ENCODE results near the gene TMEM186.

The TMEM186 gene

GRCh38 chr16:8785408-8785807 is 12.0 kb downstream of the TMEM186 start:
- in situ Hi-C loops (cut with HindIII; ENCODE audit: low pct_ligation_motif_present, low pct_unique_long_range_greater_than_20kb, low sequenced_read_pairs): no loop called here
- DNase-seq: no peak

GRCh38 chr16:8782673-8783072 is 14.8 kb downstream of the TMEM186 start:
- in situ Hi-C loops (cut with HindIII; ENCODE audit: low pct_ligation_motif_present, low pct_unique_long_range_greater_than_20kb, low sequenced_read_pairs): no loop called here
- no peak for DNase-seq

GRCh38 chr16:8781797-8782196 is 15.6 kb downstream of the TMEM186 start:
- in situ Hi-C loops (cut with HindIII; ENCODE audit: low pct_ligation_motif_present, low pct_unique_long_range_greater_than_20kb, low sequenced_read_pairs): no loop called here

DNA sequence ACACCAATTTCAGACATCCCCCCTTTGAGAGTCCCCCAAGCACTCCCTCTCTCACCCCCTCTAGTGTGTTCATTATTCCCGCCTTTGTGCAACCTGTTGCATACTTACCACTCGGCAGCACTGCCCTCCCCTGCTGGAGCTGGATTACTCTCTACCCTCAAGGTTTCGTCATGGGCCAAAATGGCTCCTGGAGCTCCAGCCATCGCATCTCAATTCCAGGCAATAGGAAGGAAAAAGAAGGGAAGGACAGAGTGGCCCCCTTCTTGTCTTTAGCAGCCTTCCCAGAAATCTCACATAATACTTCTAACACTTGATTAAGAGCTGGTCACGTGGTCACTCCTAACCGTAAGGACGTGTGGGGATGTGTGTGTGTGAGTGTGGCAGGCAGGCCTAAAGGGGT is 20.2 kb downstream of the TMEM186 start:
- DNase-seq: no peak
- in situ Hi-C loops (cut with HindIII; ENCODE audit: low pct_ligation_motif_present, low pct_unique_long_range_greater_than_20kb, low sequenced_read_pairs): no loop called here

More at GRCh38 chr16:8781797-8782196, 15.6 kb downstream of the TMEM186 start:
- DNase-seq: no peak

DNA sequence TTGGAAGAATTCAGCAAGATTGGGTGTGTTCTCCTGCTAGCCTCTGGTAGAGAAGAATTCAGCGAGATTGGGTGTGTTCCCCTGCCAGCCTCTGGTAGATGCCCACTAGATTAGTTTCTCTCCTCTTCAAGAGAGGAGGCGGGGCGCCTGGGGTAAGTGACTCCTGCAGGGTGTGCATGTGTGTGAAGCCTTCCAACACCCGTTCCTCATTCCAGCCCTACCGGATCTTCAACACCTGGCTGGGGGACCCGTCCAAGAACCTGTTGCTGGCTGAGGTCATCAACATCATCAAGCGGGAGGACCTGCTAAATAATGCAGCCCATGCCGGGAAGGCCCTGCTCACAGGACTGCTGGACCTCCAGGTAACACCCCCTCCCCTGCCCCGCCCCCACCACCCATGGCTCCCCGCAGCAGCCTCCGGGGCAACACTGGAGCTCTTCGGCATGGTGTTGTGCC is 21.3 kb downstream of the TMEM186 start:
- in situ Hi-C loops (cut with HindIII; ENCODE audit: low pct_ligation_motif_present, low pct_unique_long_range_greater_than_20kb, low sequenced_read_pairs): no loop called here
- no peak for DNase-seq

DNA sequence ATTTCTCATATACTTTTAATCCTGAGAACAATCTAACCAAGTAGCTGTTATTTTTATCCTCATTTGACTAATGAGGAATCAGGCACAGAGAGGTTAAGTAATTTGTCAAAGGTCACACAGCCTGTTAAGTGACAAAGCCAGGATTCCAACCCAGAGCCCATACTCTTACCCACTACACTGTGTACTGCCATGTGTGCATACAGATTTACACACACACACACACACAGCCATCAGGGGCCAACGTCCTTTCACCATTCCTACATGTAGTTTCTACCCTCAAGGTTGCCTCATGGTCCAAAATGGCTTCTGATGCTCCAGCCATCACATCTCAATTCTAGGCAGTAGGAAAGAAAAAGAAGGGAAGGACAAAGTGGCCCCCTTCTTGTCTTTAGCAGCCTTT is 22.1 kb downstream of the TMEM186 start:
- in situ Hi-C loops (cut with HindIII; ENCODE audit: low pct_ligation_motif_present, low pct_unique_long_range_greater_than_20kb, low sequenced_read_pairs): no loop called here
- no peak for DNase-seq

GRCh38 chr16:8774208-8774607 is 23.2 kb downstream of the TMEM186 start:
- in situ Hi-C loops (cut with HindIII; ENCODE audit: low pct_ligation_motif_present, low pct_unique_long_range_greater_than_20kb, low sequenced_read_pairs): no loop called here

DNA sequence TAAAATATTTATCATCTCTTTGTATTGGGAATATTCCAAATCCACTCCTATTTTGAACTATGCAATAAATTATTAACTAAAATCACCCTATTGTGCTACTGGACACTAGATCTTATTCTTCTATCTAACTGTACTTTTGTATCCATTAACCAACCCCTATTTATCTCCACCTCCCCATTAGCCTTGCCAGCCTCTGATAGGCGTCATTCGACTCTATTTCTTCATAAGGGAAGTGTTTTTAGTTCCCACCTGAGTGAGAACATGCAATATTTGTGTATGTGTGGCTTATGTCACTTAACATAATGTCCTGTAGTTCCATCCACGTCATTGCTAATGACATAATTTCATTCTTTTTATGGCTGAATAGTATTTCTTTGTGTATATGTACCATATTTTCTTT is 23.9 kb downstream of the TMEM186 start:
- no peak for DNase-seq

More at GRCh38 chr16:8774208-8774607, 23.2 kb downstream of the TMEM186 start:
- no peak for DNase-seq

GRCh38 chr16:8768692-8769091 is 28.7 kb downstream of the TMEM186 start:
- in situ Hi-C loops (cut with HindIII; ENCODE audit: low pct_ligation_motif_present, low pct_unique_long_range_greater_than_20kb, low sequenced_read_pairs): no loop called here
- no peak for DNase-seq

More for the DNA sequence above, 23.9 kb downstream of the TMEM186 start:
- in situ Hi-C loops (cut with HindIII; ENCODE audit: low pct_ligation_motif_present, low pct_unique_long_range_greater_than_20kb, low sequenced_read_pairs): no loop called here

DNA sequence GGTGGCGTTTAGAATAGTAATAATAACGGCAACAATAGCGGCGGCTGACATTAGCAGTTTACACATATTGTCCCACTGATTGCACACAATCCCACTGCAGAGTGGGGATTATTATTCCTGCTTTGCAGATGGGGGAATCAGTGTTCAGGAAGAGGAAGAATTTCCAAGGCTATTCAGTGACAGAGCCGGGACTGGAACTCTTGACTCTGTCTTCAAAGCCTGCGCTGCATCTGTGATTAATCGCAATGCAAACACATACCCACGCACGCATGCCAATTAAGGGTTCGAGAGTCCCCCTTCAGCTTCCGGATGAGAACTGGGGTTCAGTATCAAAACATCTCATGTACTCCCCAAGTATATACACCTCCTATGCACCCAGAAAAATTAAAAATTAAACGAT is 29.2 kb downstream of the TMEM186 start:
- in situ Hi-C loops (cut with HindIII; ENCODE audit: low pct_ligation_motif_present, low pct_unique_long_range_greater_than_20kb, low sequenced_read_pairs): no loop called here
- no peak for DNase-seq

- no peak for DNase-seq
- in situ Hi-C loops (cut with HindIII; ENCODE audit: low pct_ligation_motif_present, low pct_unique_long_range_greater_than_20kb, low sequenced_read_pairs): no loop called here
Measured at GRCh38 chr16:8767176-8767575, 30.3 kb downstream of the TMEM186 start.

GRCh38 chr16:8764525-8765250 is 32.8 kb downstream of the TMEM186 start:
- DNase-seq: no peak
- in situ Hi-C loops (cut with HindIII; ENCODE audit: low pct_ligation_motif_present, low pct_unique_long_range_greater_than_20kb, low sequenced_read_pairs): no loop called here

- DNase-seq: no peak
- in situ Hi-C loops (cut with HindIII; ENCODE audit: low pct_ligation_motif_present, low pct_unique_long_range_greater_than_20kb, low sequenced_read_pairs): no loop called here
Measured at GRCh38 chr16:8763899-8764298, 33.5 kb downstream of the TMEM186 start.

DNA sequence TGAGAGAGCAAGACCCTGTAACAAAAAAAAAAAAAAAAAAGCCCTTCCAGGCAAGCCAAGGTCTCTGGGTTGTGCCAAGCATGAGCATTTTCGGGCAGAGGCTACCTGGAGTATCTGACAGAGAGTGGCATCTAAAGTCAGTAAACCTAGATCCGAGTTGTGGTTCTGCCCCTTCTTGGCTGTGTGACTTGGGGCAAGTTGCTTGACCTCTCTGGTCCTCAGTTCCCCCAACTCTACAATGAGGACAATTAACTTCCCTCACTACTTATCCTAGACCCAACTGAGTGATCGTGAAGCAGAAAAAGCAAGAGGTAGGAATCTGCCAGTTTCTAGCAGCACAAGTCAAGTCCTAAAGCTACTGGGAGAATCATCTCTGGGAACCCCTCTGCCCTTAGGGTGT is 34.4 kb downstream of the TMEM186 start:
- in situ Hi-C loops (cut with HindIII; ENCODE audit: low pct_ligation_motif_present, low pct_unique_long_range_greater_than_20kb, low sequenced_read_pairs): no loop called here
- DNase-seq: no peak

DNA sequence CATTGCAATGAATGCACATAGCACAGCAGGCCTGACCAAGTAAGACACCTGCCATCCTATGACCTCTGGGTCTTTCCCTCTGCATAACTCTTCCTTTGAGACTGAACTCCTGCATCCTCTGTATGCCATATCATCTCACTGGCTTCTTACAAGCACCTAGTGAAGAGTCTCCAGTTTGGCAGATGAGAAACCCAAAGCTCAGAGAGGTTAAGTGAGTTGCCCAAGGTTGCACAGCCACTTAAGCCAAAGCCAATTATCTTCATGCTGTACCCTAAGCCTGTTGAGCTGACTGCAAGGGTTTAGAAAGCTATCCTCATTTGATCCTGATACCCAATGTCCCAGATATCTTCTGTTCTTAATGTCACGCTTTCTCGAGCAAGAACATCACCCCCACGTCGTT is 35.2 kb downstream of the TMEM186 start:
- no peak for DNase-seq

GRCh38 chr16:8761078-8761477 is 36.4 kb downstream of the TMEM186 start:
- in situ Hi-C loops (cut with HindIII; ENCODE audit: low pct_ligation_motif_present, low pct_unique_long_range_greater_than_20kb, low sequenced_read_pairs): no loop called here
- no peak for DNase-seq

More for the DNA sequence above, 35.2 kb downstream of the TMEM186 start:
- in situ Hi-C loops (cut with HindIII; ENCODE audit: low pct_ligation_motif_present, low pct_unique_long_range_greater_than_20kb, low sequenced_read_pairs): no loop called here

GRCh38 chr16:8760021-8760420 is 37.4 kb downstream of the TMEM186 start:
- in situ Hi-C loops (cut with HindIII; ENCODE audit: low pct_ligation_motif_present, low pct_unique_long_range_greater_than_20kb, low sequenced_read_pairs): no loop called here
- DNase-seq: no peak

- in situ Hi-C loops (cut with HindIII; ENCODE audit: low pct_ligation_motif_present, low pct_unique_long_range_greater_than_20kb, low sequenced_read_pairs): no loop called here
- DNase-seq: no peak
Measured at GRCh38 chr16:8758022-8758421, 39.4 kb downstream of the TMEM186 start.

DNA sequence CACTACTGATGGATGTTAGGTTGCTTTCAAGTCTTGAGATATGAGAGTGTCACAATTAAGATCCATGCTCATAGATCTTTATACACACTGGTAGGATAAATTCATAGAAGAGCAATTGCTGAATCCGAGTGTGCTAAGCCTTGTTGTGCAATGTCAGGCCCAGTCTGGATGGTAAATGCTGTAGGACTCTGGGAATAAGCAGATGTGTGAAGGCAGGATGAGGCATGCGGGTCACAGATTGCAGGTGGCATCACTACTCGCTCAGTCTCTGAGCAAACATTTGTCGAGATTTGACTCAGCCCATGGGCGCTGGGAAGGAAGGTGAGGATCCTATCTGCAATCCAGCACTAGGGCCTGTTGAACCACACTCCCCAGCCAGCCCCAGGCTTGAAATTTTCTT is 40.7 kb downstream of the TMEM186 start:
- in situ Hi-C loops (cut with HindIII; ENCODE audit: low pct_ligation_motif_present, low pct_unique_long_range_greater_than_20kb, low sequenced_read_pairs): no loop called here
- DNase-seq: no peak

- in situ Hi-C loops (cut with HindIII; ENCODE audit: low pct_ligation_motif_present, low pct_unique_long_range_greater_than_20kb, low sequenced_read_pairs): no loop called here
- DNase-seq: no peak
Measured at GRCh38 chr16:8753416-8754054, 43.9 kb downstream of the TMEM186 start.

Data from ACHN (cell line).